Measurements from ENCODE around the gene MRPS15.
A peak's percentile ranks its signal among the peaks of the same experiment; 100 is the strongest.
"Not testable (repeated sequence)": the region's sequence is repeated elsewhere in the genome, so short reads cannot be mapped to it uniquely, and the experiment has no call there.

The MRPS15 gene

DNA sequence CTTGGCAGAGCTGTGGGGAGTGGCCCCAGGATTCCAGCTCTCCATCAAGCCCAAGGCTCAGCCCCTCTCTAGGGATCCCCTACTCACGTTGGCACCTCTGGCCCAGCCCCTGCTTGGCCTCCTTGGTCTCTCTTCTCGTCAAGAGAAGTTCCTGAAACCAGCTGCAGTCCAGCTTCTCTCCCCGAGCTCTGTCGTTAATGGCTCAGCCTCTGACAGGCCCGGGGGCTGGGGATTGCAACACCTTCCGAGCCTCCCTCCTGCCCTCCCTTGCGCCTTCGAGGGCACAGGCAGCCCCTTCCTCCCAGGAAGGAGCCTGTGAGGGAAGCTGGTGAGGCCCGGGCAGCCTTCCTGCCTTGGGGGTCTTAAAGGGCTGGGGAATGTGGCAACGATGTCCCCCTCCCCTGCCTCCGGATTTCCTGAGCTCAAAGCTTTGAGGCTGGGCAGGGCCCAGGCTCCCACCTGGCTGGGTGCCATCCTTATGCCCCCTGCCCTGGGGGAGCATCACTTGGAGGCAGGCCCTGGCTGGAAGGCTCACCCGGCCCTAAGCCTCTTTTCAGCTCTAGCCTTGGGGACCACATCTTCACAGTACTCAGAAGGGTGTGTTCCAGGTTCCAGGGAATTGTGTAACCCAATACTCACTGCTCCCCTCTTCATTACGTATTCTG is 18.7 kb upstream of the MRPS15 start, which contains the start of gene CSF3R:
Gene CSF3R (minus strand): TSS at position 190 of the 665 bp plus-strand sequence. CDS start 3,417 bp downstream, outside the sequence.
- no peak for DNase-seq

DNA sequence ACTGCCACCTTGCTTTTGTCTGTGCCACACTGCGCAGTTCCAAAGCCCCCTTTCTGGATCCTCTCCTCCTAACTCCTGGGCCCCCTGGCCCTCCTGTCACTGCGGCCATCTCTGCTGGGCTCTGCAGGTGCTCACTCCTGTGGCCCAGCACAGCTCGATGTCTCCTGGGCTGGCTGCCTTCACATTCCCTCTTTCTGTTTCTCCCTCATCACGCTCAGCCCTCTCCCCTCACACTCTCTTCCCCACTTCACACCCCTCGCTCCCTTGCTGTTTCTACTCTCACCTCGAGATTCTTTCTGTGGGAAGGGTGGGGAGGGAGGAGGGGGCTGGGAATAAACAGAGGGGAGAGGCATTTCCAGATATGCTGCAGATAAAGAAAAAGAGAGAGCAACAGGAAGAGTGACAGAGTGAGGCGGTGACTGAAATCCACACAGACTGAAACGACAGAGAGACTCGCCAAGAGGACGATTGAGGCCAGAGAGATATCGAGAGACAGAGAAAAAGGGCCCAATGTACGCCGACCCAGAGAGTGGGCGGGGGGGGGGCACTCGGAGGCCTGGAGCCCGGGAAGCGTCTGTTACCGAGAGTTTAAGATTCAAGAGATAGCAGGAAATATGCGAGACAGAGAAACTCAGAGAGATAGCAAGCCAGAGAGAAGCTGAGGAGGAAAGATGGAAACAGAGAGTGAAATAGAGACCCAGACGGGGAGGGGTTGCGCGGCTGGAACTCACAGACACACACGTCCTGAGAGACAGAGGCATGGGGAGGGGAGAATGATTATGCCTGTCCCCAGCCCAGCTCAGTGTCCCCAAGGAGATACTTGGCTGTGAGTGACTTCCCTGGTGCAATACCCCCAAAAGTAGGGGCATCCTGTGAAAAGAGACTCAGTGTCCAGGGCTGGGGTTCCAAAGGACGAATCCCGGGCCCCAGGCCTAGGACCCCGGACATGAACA is 17.9 kb upstream of the MRPS15 start:
- no peak for DNase-seq

DNA sequence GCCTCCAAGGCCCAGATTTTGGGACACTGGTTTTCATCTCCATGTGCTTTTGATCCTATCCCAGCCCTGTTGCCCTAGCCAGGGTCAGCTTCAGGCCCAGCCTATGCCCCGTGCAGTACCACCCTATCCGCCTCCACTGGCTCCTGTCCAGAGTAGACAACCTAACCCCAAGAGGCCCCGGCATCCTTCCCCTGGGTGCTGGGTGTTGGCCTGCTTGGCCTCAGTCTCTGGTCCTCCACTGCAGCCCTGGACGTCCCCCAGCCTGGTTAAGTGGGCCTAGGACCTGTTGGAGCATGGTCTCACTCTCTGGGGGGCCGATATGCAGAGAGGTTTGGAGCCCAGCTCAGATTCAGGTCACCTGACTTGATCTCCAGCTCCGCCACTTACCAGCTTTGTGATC is 16.9 kb upstream of the MRPS15 start:
- DNase-seq, result no peak

DNA sequence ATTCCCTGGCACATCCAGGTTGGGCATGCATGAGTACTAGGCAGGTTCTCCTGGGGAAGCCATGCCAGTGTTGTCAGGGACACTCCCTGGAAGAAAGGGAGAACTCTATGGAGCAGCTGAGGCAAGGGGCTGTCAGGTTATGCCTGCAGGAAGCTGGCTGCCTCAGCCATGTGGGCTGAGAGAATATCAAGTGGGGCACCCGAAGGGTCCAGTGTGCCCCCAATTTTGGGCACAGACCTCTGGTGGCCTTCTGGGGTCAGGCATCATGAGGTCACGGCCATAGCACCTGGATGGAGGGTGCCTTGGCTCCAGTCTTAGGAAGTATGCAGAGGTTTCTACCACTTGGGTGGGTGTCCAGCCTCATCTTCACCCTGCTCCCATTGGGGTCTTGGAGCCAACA is 16.0 kb upstream of the MRPS15 start:
- no peak for DNase-seq

DNA sequence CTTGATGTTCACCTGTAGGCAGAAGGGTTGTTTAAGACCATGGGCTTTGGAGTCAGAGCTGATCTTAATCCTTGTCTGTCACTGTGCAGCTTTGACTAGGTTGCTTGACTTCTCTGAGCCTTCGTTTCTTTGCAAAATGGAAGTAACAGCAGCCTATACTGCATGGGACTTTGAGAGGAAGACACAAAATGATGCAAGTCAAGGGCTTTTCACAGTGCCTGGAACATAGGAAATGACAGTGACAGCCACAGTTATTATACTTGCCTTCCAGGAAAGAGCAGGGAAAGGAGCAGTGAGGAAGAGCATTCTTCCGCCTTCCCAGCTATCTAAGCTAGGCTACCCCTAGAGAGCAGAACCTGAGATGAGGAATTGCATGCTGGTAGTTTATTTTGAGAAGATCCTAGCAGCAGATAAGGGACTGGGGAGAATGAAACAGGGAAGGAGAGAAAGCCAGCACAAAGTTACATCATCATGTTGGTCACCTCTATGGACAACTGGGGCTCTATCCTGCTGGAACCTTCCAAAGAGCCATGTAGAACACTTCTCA is 15.4 kb upstream of the MRPS15 start:
- DNase-seq, result no peak

DNA sequence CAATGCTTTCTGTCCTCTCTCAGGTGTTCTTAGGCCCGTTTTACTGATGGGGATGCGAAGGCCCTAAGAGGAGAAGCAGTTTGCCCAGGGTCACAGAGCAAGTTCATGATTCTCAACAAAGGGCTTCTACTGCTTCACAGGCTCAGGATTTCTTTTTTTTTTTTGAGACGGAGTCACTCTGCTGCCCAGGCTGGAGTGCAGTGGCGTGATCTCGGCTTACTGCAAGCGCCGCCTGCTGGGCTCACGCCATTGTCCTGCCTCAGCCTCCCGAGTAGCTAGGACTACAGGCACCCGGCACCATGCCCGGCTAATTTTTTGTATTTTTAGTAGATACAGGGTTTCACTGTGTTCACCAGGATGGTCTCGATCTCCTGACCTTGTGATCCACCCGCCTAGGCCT is 13.4 kb upstream of the MRPS15 start:
- not testable (repeated sequence) for DNase-seq

DNA sequence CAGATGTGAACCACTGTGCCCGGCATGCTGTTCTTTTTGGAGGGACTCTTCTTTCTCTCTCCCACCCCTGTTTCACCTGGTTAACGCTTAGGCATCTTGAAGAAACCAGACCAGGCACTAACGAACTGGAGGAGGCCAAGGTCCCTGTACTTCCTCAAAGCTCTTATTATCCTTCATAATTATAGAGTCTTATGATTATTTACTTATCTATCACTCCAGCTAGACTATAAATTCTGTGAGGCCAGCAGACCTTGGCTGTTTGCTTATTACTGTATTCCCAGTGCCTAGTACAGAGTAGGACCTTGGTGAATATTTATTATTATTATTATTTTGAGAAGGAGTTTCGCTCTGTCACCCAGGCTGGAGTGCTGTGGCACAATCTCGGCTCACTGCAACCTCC is 12.8 kb upstream of the MRPS15 start:
- no peak for DNase-seq

DNA sequence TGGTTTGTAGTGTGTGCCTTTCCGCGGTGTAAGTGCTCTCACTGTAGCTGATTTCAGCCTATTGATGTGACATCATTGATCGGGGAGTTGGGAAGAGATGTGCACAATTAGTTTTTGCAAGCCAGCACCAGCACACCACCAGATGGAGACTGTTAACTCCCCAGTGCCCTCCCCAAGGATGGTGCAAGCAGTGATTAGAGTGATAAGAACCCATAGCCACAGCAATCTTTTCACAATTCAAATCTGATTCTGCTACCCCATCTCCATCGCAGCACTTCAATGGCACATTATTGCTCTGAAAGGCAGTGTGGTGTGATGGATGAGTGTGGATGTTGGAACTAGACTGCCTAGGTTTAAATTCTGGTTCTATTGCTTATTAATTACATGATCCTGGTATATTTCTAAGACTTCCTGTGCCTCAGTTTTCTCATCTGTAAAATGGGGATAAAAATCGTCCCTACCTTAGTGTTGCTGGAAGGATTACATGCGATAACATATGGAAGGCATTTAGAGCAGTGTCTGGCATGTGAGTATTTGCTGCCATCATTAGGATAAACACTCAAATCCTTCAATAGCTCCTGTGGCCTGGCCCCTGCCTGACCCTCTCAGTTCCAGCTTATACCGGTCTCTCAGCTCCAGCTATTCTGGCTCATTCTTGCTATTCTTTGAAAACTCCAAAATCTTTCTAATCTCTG is 11.9 kb upstream of the MRPS15 start:
- DNase-seq, result no peak

DNA sequence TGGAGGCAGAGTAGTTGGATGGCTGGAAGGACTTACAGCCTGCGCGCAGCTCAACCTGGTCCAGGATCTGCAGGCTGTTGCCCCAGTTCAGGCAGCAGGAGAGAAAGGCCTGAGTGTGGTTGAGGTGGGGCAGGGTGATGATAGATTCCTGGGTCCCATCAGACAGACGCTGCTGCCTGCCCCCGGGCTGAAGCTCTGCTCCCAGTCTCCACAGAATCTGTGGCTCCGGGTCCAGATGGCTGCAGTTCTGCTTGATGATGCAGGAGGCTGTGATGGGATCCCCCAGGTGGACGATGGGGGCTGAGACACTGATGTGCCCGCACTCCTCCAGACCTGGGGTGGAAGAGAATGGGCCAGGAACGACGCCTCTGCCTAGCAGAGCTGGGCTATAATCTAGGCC is 11.2 kb upstream of the MRPS15 start:
- no peak for DNase-seq

DNA sequence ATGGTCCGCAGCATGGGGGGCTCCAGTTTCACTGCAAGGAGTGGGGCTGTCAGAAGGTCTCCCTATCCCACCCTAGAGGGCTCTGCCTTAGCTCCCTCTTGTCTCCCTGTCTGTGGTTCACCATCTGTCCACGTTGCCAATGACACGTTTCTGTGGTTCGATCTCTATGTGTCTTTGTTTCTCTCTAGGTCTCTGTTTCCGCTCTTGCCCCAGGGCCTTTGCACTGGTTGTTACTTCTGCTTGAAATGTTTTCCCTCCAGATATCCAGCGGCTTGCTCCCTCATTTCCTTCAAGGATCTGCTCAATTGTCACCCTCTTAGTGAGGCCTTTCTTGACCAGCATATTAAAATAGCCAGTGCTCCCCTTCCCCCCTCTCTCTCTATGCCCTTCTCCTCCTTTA is 8.5 kb upstream of the MRPS15 start:
- no peak for DNase-seq

DNA sequence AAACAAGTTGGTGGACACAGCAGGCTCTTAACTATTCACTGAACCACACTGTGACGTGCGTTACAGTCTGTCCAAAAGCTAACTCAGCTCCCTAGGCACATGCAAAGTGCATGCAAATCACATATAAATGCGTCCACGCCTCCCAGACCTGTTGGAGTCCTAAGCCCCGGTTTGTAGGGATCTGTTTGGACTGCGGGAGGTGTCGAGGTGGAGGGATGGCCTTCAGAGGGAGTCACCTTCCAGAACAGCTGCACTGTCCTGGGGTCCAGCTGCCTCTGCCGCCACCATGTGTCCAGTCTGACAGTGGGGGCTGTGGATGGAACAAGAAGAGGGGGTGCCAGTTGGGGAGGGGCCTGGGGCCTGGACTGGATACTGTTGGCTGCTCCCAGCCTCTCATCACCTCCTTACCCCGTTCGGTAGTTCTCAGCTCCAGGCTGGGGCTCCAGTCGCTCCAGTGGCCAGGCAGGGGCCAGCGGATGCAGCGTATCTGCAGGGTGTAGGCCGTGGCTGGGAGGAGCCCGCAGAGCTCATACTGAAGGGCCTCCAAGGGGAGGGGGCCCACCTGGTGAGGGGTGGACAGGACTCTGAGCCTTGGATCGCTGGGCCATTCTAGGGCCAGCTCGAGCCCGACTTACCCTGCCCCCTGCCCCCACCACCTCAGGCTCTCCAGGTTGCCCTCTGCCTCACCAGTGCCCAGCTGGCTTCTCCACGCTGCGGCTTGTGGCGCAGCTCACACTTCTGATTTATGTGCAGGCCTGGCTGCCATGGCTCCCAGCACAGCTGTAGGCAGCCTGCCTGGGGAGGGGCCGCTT is 7.9 kb upstream of the MRPS15 start:
- no peak for DNase-seq

DNA sequence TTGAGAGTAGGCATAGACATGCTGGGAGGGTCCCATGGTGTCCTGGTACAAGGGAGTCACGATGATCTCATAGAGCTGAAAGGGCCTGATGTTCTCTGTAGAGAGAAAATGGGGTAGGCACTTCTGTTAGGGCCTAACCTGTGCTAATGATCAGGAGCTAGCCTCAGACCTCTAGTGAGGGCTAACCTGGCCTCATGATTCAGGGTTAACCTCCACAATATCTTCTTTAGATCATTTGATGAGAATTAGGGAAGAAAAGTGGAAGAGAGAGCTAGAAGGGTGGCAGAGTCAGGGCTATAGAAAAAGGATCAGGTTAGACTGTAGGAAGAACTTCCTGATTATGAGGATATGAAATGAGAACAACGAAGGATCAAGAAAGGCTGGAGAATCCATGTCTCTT is 5.0 kb upstream of the MRPS15 start:
- no peak for DNase-seq

DNA sequence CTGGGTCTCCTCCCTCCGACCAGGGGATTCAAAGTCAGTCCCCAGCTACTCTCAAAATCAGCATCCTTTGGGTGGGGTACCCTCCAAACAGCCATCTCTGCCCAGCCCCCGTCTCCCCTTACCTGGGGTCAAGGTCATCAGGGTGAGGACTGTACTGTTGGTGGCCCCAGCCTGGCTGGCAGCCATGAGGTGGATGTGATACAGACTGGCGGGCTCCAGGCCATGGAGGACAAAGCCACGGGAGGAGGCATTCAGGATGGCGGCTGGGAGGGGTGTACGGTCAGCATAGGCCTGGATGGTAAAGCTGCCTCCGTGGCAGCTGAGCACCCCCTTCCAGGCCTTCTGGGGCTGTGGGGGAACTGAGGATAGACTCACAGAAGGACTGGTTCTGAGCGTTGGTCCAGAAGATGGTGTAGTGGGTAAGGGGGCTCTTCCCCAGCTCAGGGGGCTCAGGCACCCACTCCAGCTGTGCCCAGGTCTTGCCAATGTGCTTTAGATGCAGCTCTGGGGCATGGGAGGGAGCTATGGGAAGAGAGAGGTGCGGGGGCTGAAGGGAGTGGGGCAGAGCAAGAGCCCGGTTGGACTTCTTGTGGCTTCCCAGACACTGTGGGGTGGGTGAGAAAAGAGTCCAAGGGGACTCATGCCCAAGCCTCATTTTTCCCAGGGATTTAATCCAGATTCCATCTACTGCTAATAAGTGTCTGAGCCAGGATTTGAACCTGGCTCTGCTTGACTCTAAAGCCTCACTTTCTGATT is 3.7 kb upstream of the MRPS15 start:
- no peak for DNase-seq

DNA sequence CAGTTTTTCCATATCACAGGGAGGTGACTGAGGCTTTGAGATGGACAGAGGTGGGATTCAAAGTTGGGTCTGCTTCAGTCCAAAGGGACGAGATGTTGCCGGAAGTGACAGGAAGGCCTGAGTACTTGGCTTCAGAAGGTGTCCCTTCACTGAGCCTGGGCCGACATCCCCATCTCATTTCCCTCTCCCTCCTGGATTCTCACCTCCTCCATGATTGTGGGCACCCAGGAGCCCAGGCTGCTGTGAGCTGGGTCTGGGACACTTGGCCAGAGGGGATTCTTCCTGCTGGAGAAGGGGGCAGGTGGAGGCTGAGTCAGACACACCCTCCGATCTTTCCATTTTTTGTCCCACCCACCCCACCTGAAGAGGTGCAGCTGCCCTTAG is 2.8 kb upstream of the MRPS15 start:
- no peak for DNase-seq

DNA sequence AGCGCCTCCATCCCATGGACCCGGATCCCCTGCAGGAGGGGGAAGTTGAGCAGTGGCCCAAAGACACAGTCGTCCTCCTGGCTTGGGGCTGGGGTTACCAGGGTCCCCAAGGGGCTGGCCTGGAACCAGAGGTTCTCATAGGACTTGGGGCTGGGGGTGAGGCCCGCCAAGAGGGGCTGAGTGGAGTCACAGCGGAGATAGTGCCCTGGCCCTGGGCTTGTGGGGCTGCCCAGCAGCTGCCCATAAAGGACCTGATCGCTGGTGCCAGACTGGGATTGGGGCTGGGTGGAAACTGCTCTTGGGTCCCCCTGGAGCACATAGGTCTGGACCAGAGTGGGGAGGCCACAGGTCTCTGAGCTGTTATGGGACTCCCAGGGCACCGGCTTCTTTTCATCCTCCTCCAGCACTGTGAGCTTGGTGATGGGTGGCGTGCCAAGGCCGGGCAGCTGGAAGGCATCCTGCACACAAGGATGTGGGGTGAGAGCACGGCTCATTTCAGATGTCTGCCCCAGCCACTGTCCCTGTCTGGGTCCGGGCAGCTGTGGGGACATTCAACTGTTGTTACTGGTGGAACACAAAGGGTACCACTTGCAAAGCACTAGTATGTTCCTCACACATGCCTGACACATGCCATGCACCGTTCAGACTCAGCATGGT is 2.3 kb upstream of the MRPS15 start:
- no peak for DNase-seq

DNA sequence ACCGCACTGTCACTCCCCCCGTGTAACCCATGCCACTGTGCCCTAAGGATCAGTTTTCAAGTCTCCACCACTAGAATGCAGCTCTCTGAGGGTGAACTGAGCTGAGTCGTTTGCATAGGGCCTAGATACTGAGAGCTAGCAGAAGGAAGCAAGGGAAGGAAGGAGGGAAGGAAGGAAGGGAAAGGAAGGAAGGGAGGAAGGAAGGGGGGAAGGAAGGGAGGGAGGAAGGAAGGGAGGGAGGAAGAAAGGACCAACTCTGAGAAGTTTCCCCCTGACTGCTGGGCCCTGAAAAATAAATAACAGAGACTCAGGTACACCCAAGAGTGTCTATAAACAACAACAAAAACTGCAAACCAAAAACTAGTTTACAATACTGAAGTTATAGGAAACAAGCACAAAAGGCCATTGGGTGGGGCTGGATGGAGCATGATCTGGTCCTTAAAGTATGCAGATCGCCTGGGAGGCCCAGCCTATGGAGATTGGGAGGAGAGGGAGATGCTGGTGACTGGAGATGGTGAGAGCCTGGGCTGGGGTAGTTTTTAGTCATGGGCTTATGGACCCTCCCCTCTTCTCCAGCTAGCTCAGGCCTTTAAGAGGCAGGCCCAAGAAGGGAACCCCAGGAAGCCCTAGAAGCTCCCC is 1.7 kb upstream of the MRPS15 start:
- DNase-seq, result no peak

DNA sequence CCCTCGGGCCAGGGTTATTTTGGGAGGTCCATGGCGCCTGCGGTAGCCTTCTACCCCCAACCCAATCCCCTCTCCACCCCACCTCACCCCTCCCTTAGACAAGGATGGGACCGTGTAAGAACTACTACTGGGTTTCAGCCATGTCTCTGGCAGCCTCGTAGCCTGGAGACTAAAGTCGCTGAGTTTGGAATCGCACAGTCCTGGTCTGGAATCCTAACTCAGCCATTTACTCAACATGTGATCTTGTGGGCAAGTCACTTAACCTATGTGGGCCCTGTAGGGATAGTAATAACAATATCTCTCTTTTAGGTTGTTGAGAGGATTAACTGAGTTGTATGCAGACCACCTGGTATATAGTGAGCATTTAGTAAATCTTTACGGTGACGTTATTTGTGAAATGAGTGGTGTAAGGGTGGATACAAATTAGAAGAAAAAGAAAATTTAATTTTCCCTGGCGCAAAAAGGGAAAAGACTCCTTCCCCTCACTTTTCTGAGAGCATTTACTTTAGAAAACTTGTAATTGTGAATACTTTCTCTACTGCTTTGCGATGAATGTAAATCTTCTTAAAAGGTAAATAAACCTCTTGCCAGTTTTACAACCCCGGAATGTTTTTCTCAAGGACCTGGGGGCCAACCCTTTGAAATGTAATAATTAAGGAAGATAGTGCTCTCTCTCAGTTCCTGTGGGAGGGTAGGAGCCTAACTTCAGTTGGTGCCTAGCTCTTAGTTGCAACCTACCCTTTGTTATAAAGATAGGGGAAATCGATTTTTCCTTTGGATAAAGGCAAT is 615 bp upstream of the MRPS15 start:
- DNase-seq, result no peak

DNA sequence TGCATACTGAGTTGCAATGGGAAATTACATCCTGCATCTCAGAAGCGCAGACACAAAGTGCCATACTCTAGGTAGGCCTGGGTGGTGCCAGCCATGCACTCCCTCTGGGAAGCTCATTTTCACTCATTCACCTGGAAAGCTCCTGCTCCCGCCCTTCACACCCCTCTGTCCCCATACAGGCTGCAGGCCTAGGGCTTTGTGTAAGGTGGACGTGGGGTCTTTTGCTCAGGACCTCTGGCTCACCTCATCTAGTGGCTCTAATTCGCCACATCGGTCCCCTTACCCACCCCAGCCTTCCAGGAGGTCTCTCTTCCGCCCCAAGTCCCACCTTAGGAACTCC is 751 bp downstream of the MRPS15 start:
- DNase-seq, result no peak

DNA sequence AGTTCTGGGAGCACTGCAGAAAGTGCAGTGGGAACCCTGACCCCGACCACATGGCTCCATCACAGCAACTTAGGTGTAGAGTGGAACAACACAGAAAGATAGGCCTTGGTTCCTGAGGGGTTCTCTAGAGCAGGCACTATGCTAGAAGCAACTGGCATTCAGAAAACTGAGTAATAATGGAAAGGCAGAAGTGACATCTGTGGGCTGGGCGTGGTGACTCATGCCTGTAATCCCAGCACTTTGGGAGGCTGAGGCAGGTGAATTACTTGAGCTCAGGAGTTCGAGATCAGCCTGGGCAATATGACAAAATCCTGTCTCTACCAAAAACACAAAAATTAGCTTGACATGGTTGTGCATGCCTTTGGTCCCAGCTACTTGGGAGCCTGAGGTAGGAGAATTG is 5.3 kb downstream of the MRPS15 start:
- peak; percentile 10 for DNase-seq

DNA sequence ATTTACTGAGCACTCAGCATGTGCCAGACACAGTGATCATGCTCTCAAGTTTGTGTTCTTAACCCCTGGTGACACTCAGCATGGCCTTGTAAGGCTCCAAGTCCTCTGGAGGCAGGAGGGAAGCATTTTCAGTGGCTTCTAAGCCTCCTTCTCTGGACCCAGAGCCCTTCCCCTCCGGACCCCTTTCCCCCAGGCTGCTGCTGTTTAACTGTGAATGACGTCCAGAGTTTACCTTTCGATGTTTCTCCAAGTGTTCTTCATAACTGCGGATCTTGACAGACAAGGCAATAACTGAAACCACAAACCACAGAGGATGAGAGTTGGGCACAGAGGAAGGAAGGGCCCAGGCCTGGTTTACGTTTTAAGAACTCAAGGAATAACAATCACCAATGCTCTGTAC is 6.5 kb downstream of the MRPS15 start:
- peak; percentile 28 for DNase-seq
